Measurements from ENCODE around the gene POGLUT2.
"Not testable (repeated sequence)": the region's sequence is repeated elsewhere in the genome, so short reads cannot be mapped to it uniquely, and the experiment has no call there.

The POGLUT2 gene

DNA sequence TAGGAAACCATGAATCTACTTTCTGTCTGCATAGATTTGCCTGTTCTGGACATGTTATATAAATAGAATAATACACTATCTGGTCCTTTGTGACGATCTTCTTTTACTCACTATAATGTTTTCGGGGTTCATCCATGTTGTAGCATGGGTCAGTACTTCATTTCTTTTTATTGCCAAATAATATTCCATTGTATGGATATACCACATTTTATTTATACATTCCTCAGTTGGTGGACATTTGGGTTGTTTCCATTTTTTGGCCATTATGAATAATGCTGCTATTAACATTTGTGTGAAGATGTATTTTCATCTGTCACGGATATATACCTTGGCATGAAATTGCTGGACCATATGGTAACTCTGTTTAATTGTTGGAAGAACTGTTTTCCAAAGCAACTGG, 6.9 kb upstream of the POGLUT2 start:
- FAIRE-seq = no peak

DNA sequence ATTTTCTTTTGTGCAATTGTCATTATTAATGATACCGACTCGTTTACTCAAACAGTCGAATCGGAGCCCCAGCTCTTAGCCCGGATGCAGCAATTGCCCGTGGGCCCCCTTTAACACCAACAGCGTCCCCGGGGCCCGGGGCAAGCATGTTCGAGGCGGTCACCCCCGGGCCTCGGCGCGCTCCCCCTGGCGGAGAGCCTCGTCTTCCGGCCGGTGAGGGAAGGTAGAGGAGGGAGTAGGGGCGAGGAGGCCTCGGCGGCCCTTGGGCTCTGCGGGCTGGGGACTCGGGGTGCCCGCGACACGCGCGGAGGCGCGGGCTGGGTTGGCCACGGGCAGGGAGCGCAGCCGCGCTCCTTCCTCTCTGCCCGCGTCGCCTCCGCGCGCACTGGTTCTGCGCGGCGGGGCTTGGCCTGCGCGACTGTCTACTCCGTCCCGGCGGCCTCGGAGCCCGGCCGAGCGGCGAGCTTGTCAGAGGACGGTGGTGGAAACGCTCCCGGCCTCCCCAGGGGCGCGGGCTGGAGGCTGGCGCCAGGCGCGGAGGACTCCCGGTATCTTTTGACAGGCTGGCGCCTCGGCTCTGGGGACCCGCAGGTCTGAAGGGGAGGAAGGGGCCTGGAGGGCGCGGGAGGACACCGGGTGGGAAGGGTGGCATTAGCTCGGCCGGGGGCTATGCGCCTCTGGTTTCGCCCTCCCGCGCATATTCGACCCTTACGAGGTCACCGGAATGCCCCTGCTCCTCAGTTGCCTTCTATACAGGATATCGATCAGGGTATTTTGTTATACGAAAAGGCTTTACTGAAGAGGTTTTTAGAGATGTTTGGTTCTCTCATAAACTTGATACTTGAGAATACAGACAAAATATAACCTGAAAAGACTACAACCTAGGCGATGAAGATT, 1.6 kb upstream of the POGLUT2 start:
- no peak for FAIRE-seq

DNA sequence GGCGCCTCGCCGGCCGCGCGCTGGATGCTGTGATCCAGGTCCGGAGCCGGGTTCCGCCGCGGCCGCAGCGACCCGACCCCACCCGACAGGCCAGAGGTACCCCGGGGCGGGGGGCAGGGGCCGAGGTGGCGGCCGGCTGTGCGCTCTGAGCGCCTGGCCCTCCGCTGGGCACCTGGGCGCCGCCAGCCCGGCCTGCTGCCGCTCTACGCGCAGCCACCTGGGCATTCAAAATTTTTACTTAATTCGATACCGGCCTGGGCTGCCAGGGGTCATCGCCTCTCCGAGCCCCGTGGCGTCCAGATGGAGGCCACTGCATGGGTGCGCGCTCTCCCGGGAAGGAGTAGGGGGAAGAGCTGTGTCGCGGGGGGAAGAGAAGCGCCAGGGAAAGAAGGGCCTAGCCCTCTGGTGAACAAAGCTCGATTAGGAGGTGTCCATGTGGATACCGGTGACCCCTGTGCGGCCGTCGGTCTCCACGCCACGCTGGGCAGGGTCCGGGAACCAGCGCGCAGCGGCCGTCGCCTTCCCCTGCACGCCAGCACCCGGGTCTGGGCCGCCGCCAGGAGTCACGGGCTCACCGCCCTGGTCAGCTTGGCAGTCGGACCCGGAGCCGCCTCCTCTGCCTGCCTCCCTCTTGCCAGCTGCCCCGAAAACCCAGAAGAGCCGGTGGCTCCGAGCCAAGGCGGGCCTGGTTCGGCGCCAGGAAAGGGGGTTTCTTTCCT, 809 bp upstream of the POGLUT2 start:
- no peak for FAIRE-seq

DNA sequence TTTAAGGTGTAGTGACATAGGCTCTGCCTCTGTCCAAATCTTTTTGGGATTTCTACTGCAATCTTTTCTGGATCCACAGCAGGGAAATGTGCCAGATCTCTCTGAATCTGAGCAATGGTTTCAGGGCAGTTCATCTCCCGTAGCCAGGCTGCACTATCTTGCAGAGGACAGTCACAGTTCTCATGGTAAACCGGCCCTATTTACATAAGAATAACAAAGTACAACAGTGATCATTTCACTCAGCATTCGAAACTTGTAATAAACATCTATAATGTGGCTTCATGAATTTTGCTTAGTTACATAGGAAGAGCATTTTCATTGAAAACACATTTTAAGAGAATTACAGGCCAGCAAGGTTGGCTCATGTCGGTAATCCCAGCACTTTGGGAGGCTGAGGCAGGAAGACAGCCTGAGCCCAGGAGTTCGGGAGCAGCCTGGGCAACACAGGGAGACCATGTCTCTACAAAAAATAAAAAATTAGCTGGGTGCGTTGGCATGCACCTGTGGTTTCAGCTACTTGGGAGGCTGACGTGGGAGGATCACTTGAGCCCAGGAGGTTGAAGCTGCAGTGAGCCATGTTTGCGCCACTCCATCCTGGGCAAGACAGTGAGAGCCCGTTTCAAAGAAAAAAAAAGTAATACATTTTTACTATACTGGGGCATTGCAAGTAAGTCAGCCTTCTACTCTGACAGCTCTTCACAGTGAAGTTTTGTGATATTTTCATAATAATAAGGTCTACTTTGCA, 5.0 kb downstream of the POGLUT2 start:
- FAIRE-seq = no peak

DNA sequence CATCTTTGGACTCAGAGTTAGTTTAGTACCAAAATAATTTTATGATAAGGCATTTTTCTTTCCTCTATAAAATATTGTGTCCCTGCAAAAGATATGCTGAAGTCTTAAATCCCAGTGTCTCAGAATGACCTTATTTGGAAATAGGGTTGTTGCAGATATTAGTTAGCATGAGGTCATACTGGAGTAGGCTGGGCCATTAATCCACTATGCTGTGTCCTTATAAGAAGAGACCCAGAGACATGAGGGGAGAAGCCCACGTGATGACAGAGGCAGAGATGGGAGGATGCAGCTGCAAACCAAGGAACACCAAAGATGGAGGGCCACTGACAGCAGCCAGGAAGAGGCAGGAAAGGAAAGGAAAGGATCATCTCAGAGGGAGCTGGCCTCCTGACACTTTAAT, 6.4 kb downstream of the POGLUT2 start:
- FAIRE-seq = no peak

DNA sequence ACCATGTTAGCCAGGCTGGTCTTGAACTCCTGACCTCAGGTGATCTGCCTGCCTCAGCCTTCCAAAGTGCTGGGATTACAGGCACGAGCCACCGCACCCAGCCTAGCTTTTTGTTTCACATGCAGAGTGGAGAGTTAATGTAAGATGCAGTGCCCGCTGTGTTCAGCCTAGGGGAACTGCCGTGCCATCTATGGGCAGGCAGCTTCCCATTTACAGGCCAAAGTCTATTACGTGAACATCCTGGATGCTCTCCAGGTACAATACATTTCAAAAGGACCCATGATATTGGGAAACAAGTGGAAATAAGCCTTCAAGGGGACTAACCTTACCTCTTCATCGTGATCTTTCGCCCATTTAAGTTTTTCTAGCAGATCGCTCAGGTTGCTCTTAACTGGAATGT, 10.1 kb downstream of the POGLUT2 start:
- FAIRE-seq = no peak

DNA sequence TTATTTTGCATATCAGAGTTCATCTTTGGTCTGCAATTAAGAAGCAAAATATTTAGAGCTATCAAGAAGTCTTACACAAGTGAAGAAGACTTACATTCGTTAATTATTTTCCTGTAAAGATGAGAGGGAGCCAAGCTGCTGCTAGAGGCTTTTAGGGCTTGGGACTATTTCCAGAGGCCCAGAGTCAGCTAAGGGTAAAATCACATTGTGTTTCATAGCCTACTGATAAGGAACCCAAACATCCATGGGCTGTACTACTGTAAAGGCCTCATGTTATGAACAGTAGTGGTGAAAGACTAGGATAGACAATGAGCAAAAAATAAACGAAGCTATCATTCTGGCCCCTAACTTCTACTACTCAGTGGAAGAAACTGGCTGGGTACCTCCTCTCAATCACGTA, 14.3 kb downstream of the POGLUT2 start:
- no peak for FAIRE-seq

DNA sequence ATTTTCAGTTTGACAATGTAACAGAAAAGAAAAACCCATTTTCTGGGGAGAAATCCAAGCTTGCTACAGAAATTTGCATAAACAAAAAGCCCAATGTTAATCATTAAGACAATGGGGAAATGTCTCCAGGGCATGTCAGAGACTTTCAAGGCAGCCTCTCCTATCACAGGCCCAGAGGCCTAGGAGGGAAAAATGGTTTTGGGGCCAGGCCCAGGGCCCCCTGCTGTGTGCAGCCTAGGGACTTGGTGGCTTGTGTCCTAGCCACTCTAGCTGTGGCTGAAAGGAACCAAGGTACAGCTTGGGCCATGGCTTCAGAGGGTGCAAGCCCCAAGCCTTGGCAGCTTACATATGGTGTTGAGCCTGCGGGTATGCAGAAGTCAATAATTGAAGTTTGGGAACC, 17.2 kb downstream of the POGLUT2 start:
- FAIRE-seq = no peak

DNA sequence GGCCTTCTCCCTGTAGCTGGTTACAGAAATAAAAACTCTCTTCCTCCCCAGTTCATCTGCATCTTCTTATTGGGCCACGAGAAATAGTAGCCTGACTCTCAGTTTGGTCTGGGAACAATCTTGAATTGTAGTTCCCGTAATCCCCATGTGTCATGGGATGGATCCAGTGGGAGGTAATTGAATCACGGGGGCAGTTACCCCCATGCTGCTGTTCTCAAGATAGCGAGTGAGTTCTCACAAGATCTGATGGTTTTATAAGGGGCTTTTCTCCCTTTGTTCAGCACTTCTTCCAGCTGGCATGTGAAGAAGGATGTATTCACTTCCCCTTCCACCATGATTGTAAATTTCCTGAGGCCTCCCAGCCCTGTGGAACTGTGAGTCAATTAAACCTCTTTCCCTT, 18.1 kb downstream of the POGLUT2 start:
- FAIRE-seq = not testable (repeated sequence)

DNA sequence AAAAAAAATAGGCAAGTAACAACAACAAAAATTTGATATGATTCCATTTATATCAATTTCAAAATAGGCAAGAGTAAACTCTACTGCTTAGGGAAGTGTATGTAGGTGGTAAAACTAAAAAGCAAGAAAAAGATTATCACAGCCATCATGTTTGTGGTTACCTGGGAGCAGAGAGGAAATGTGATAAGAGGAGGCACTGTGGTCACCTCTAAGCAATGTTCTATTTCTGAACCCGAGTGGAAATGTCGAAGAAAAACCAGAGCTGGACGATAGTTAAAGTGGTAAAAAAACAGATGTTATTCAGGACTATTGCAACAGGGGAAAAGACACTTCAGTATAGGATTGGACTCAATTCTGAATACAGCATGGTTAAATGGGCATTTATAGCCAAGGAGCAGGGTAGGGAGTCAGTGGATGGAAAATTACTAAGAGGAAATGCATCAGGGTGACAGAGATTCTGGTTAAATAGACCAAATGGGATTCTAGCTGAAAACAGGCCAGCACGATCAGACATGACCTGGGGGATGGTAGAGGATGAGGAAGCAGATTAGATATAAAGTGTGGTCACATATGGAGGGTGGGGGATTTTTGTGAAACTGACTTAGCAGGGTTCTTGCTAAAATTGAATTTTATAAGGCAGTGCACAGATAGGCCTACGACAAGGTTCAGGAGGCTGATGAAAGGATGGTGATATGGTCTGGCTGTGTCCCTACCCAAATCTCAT, 19.2 kb downstream of the POGLUT2 start:
- peak; percentile 90 for FAIRE-seq

DNA sequence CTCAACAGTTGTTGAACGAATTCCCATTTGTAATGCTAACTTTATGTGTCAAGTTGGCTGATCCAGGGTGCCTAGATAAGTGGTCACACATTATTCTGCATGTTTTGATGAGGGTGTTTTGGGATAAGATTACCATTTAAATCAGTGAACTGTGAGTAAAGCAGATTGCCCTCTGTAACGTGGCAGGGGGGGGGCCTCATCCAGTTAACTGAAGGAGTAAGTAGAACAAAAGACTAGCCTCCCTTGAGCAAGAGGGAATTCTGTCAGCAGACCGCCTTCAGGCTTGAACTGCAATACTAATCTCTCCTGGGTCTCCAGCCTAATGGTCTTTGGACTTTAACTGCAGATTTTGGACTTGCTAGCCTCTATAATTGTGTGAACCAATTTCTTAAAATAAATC, 21.0 kb downstream of the POGLUT2 start:
- FAIRE-seq = no peak

DNA sequence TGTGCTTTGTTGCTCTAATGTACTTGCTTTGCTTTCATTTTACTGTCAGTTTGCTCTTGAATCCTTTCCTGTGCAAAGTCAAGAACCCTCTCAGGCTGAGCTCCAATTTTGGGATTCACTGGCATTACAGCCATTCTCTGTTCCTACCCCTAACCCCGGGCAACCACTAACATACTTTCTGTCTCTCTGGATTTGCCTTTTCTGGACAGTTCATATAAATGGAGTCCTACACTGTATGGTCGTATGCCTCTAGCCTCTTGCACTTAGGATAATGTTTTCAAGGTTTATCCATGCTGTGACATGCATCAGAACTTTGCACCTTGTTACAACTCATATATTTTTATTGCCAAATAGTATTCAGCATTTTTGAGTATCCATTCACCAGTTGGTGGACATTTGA, 22.5 kb downstream of the POGLUT2 start:
- FAIRE-seq = no peak

DNA sequence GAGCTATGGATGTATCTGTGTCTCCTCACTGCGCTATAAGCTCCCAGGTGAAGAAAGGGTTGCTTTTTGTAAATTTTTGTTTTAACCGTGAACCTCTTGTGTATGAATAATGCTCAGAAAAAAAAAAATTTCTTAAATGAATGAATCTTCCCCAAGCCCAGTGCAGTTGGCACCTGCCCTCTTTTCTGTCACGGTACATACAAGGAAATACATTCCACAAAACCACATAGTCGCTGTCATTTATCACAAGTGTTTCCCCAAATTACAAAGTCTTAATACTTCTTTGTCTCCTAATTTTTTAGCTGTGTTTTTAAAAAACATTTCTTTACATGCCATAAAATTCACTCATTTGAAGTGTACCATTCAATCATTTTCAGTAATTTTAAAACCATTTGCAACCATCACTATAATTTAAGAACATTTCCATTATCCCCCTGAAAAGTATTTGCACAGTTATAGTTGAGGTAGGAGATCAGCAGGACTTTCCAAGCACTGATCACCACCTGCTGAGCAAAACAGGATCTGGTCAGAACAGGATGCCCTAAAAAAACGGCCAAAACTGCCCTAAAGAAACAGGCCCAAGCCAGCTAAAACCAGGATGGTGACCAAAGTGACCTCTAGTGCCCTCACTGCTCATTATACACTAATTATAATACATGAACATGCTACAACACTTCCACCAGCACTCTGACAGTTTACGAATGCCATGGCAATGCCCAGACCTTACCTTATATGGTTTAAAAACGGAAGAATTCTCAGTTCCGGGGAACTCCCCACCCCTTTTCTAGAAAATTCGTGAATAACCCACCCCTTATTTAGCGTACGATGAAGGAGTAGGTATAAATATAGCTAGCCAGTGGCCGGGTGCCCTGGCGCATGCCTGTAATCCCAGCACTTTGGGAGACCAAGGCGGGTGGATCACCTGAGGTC, 23.9 kb downstream of the POGLUT2 start:
- FAIRE-seq = peak; percentile 41

DNA sequence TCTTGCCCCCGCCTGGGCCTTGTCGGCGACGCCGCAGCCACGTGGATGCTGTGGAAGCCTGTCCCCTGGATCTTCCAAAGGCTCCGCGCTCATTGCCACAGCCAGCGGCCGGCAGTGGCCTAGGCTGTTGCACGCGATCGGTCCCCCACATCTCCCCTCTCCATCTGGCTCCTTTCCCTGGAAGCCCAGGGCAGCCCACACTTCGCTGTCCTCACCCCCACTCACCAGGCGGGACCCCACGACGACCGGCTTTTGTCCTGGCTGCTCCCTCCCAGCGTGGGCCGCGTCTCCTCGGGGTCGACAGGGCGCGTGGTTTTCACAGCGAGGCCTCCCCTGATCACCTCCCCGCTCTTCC, 24.6 kb downstream of the POGLUT2 start:
- no peak for FAIRE-seq

DNA sequence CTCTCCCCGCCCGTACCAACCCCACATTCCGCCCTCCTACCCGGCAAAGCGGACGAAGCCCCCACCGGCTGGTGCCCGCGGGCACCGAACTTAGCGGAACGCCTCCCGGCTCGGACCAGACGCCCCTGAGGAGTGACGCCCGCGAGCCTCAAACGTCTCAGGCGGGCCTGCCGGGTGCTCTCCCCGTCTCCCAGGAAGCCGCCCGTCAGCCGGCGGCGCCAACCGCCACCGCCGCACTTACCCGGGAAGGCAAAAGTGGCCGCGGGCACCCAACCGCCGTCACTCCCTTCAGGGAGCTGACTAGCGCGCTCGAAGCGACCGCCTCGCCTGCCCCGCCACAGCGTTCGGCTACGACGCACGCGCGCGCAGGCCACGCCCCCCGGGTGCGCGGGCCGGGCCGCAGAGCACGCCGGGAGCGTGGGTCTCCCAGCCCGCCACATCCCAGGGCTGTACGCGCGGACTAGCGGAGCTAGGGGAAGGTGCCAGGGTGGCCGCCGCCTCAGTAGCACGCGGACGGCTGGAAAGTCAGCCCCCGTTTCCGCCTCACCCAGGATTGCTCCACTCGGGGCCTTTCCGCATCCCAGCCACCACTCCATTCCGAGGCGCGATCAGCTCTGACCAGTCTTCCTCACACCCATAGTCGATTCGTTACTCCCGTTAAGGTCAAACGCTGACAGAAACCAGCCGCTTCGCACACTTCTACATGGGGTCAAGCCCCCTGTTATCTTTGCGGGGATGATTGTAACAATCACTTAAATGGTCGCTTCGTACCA, 25.1 kb downstream of the POGLUT2 start, which contains the start of gene TEX30:
TSS of gene TEX30 (minus strand) at position 346 of the 773 bp plus-strand sequence. CDS start 3,760 bp downstream, outside the sequence.
- FAIRE-seq = no peak

DNA sequence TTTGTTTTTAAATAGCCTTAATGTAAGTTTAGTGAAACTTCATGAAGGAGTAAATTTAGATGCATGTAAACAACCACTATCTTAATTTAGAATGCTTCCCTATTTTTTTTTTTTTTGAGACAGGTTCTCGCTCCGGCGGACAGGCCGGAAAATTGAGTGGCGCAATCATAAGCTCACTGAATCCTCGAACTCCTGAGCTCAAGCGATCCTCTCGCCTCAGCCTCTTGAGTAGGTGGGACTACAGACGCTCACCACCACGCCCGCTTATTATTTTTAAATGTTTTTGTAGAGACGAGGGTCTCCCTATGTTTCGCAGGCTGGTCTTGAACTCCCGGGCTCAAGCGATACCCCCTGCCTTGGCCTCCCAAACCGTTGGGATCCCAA, 26.7 kb downstream of the POGLUT2 start:
- FAIRE-seq = no peak

DNA sequence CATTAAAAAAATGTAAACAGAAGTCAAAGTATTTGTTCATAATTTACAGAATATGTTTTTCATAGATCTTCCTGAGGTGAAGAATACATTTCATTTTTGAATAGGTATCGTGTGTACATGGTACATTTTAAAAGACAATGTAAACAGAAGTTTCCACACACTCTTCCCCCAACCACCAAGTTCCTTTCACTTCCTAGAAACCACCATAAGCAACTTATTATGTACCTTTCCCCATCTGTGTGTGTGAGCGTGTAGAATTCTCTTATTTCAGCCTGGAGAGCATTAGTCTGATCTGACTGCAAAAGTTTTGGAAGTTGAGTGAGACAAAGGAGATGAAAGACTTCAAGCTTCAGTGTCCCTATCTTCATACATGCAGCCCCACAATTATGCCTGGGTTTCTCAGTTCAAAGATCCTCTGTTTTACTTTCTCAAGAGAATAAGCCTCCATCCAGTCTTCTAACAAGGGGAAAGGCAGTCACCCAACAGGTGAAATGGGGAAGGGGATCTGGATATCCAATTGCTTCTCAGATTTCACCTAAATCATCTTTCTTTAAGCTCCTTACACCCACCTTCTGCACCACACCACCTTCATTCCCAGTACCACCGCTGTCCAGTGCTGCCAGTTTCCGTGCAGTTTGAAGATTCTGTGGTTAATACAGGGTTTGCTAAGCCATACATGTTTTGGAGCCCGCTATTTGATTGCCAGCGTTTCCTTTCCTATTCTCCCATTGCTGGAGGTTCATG, 27.3 kb downstream of the POGLUT2 start:
- FAIRE-seq = no peak

DNA sequence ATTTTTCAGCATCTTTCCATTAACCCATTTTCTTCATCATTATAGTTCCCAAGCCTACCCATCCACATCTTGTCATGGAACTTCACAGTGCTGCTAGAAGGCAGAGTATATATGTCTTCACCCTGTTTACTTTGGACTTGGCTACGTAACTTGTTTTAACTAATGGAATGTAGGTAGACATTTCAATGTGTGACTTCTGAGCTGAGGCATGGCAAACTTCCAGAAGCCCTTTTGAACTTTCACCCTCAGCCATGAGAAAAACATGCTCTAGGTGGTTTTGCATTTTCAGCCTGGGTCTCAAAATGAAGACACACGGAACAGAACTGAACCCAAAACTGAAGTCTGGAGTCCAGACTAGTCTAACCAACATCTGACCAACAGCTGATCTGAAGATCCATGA, 28.3 kb downstream of the POGLUT2 start:
- no peak for FAIRE-seq

DNA sequence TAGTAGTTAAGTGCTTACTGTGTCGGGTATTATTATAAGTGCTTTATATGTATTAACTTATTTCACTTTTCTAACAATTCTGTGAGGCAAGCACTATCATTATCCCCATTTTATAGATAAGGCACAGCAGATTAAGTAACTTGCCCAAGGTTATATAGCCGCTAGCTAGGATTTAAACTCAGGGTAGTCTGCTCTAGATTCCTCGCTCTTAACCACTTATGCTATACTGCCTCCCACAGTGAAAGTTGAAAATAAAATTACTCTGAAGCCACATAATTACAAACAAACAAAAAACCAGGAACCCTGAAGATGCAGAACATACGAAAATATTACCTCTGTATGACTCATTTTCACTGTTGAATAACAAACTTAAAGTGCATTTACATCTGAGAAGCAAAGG, 29.1 kb downstream of the POGLUT2 start:
- FAIRE-seq = no peak

DNA sequence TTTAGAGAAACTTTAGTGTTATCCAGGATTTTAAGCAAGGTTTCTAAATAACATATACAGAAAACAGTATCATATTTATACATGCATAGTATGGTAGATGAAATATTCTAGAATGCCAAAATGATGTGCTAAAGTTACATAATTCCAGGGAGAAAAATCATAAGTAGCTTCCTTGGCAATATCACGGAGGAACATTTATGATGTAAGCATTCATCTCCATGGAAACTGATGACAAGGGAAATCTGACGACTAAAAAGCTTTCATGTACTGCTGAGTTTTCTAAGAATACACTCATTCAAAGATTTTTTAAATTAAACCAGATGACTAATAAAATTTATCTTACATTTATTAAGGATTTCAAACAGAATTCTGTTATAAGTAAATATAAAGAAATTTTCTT, 29.9 kb downstream of the POGLUT2 start:
- FAIRE-seq = peak; percentile 24
